AG09319 (cell line): ENCODE results near the gene IFNGR1.

Experiments used
- DNase-seq: peaks from one replicate; pipeline ENCODE4 v3.0.0-alpha.2; 2010; ENCODE audit warnings: low read depth; ENCODE audit errors: extremely low read depth
- TF ChIP-seq, protein P1 (sequence below): IDR thresholded peaks from 2 replicates; pipeline ENCODE4 v1.5.1; 2011; ENCODE audit warnings: low read depth, mild to moderate bottlenecking, inconsistent platforms, low read length, moderate library complexity

The IFNGR1 gene

DNA sequence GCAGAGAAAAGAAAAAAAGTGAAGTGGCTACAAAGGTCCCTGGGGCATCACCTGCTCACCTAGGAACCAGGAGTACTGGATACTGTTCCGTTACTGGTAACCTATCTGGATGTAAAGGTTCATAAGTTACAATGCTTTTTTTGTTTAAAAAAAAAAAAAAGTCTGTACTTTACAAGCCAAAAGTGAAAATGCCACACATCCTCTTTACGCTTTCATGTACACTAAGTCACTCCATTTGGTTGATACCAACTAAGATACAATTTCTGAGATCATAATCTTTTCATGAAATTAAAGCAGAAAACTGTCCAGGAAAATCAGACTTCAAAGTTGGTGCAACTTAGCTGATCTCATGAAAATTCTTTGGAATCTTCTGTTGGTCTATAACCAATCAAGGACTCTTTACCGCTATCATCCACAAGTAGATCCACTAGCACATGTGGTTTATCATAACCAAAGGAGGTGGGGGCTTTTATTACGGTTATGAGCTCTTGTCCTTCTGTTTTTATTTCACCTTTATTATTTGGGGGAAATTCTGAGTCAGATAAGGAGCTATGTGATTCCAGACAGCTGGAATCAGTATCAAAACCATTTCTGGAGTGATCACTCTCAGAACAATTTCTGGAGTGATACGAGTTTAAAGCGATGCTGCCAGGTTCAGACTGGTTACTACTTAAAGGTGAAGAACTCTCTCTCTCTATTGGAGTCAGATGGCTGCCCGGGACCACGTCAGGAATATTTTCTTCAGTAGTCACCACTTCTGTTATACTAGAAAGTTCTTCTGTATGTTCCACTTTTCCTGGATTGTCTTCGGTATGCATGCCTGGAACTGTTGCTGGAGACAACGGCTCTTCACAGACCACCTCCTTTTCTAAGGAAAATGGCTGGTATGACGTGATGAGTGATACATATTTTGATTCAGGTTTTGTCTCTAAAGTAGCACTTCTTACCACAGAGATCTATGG is 21.2 kb downstream of the IFNGR1 start:
- TF ChIP-seq, protein P1, sequence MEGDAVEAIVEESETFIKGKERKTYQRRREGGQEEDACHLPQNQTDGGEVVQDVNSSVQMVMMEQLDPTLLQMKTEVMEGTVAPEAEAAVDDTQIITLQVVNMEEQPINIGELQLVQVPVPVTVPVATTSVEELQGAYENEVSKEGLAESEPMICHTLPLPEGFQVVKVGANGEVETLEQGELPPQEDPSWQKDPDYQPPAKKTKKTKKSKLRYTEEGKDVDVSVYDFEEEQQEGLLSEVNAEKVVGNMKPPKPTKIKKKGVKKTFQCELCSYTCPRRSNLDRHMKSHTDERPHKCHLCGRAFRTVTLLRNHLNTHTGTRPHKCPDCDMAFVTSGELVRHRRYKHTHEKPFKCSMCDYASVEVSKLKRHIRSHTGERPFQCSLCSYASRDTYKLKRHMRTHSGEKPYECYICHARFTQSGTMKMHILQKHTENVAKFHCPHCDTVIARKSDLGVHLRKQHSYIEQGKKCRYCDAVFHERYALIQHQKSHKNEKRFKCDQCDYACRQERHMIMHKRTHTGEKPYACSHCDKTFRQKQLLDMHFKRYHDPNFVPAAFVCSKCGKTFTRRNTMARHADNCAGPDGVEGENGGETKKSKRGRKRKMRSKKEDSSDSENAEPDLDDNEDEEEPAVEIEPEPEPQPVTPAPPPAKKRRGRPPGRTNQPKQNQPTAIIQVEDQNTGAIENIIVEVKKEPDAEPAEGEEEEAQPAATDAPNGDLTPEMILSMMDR: no peak
- DNase-seq: no peak

DNA sequence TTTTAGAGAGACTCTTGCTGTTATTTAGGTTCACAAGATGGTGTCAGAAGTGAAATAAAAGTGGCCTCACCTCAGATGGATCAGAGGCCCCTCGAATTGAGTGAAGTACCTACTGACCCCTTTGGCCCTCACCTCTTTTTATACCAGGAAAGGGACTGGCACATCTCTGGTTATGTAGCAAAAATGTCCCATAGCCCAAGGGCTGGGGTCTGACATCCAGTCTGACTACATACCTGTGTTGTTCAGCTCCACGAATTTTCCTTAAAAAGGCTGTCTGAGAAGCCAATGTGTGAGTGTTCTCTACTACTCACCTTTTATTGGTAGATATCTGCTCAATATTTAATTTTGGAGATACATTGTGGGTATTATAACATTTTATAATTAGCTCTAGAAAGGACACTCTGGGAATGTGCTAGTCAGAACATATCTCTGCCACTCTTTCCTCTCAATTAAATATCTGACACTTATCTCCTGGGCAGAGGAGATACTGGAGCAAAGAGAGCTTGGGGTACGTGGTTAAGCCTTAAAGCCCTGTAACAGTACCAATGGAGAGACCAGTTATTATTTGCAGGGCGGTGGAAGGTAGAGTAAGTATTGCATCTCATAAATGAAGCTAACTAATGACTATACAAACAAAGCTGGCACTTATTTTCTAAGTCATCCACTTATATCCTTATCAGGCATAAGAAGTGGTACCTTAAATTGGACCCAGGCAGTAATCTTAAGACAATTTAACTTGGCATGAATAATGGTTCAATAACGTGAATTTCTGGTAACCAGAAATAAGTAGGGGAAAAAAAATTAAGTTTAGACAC is 25.7 kb downstream of the IFNGR1 start:
- TF ChIP-seq, protein P1: no peak
- DNase-seq: no peak

DNA sequence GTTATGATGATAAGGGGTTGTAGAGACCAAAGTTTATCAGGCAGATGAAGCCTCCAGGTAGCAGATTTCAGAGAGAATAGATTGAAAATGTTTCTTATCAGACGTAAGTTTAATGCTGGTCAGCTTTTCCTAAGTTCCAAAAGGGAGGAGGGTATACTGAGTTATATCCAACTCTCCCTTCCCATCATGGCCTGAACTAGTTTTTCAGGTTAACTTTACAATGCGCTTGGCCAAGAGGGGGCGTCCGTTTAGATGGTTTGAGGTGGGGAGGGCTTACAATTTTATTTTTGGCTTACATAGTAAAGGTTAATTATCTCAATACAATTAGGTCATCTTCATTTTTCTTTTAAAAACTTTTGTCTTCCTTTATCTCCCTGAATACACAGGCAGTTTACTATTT is 26.4 kb downstream of the IFNGR1 start:
- DNase-seq: no peak
- TF ChIP-seq, protein P1: no peak

DNA sequence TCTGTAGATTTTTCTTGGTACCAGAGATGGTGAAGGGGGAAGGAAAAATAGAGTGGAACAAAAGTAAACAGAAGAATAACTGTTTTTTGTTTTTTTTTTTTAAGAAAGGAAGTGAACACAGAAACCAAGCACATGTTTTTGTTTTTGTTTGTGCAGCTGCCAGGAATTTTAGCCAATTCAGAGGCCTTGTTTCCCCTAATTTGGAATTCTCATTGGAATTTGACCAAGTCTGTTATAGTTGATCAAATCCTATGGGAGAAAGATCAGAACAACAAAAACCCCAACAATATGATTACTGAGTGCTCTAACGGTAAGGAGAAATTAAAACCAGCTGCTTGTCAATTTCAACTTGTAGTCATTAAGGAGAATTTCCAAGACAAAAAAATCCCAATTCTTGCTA is 27.5 kb downstream of the IFNGR1 start:
- TF ChIP-seq, protein P1: no peak

DNA sequence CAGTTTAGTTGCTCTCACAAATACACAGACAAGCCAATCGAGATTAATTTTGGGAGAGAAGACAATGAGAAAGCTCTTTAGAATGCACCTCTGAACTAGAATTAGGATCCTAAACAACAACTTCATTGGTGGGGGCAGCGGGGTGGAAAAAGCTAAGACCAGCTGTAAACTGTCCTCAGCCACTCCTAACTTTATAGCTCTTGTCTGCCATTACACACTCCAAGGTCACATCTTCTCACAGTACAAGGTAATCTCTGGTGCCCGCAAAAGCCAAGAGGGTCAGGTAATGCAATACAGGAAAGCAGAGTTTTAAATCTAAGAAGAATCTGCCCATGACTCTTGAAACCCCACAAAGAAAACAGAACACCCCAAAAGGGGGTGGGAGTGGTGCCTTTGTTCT is 27.9 kb downstream of the IFNGR1 start:
- TF ChIP-seq, protein P1: no peak
- no peak for DNase-seq

More for the DNA sequence above, 27.5 kb downstream of the IFNGR1 start:
- DNase-seq: peak; percentile 65

DNA sequence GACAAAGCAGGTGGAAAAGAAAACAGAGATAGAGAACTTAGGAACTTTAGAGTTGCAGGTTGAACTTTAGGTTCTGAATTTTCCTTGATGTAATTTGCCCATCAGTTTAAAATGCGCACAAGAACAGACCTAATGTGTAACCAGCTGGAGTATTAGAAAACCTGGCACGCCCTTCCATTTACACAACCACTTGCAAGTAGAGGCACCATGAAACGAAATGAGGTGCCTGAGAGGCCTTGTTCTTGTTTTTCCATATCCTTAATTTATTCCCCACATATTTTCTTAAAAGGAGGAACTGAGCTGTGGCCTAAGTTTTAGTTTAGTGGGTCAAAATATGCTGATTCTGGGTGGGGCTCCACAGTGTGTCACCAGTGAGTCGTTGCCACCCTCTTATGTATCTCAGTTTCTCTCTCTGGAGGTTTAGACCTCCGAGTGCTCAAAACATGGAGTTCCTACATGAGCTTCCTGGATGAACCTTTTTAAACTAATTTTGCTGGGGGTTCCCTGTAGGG is 28.5 kb downstream of the IFNGR1 start:
- TF ChIP-seq, protein P1: no peak
- DNase-seq: no peak
